ENCODE results near the gene STAC2. TPM values are rescaled to one million over a fixed set of nuclear protein-coding genes. Genes with fewer than 3 reads are reported as not detected.
A peak's percentile ranks its signal among the peaks of the same experiment; 100 is the strongest.

STAC2 gene
- total RNA-seq, 2 donors from 2014 or later, result 0.12 TPM; not detected in 1

DNA sequence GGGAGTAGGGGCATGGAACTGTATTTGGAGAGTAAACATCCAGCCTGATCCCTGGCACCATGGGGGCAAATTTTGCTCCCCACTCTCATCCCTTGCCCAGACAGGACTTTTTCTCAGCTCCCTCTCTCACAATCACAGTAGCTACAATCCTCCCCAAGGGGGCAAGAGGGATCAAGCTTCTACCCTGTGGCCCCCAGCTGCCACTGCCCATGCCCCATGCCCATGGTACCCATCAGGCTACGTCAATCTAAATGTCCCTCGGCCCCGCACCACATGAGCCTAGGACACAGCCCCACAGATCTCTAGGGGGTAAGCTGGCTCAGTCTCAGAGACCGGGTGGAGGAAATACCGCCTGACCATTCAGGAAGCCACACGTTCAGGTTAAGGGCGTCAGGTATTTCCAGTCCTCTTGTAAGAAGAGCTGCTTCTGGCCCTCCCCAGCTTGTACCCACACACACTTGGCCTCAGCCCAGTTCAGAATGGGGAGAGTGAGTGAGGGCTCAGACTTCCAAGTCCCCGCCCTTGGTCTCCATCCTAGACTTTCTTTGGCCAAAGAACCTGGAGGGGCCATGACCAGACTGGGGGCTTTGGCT, 30.1 kb downstream of the STAC2 start:
- Mint-ChIP-seq H3K36me3 (no peaks in the 10 kb centered on the region), H3K9me3 (no peaks in the 10 kb centered on the region), H3K27me3 (no peaks in the 10 kb centered on the region), H3K4me1 (ENCODE audit: low read depth in 2 of 2) (peaks cover 16 to 30% of the 10 kb centered on the region in 2 donors), H3K4me3 (peak overlapping the region; percentile 94), H3K27ac (peak overlapping the region in 1 of 2 donors; percentile 28)
- DNase-seq (ENCODE audit: low spot score), result no peak
- ATAC-seq, result no peak

DNA sequence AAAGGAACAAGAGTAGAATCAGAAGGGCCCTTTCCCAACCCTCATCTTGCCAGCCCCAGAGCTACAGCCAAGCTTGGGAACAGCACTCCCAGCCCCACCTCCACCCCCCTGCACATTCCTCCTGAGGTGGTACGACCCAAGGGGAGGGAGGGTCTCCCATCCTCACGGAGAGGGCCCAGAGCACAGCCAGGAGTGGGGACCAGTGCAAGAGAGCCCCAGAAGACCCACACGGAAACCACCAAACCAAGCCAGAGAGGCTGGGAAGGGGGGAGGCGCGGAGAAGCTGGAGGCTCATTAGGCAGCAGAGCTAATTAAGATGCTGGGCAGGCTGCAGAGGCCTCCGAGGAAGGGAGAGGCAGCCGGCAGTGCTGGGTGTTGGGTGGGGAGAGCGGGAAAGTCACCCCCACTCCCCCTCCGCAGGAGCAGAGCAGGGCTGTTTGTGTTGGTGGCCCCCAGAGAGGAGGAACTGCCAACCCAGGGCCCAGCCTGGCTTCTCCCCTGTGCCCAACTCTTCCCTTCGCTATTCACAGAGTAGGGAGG, 30.7 kb downstream of the STAC2 start:
- Mint-ChIP-seq H3K27ac (no peak overlapping the region), H3K4me3 (peak overlapping the region; percentile 20), H3K36me3 (no peaks in the 10 kb centered on the region), H3K27me3 (no peaks in the 10 kb centered on the region), H3K4me1 (ENCODE audit: low read depth in 2 of 2) (peaks cover 13 to 27% of the 10 kb centered on the region in 2 donors), H3K9me3 (no peaks in the 10 kb centered on the region)
- ATAC-seq (no peak), DNase-seq (ENCODE audit: low spot score) (no peak)

DNA sequence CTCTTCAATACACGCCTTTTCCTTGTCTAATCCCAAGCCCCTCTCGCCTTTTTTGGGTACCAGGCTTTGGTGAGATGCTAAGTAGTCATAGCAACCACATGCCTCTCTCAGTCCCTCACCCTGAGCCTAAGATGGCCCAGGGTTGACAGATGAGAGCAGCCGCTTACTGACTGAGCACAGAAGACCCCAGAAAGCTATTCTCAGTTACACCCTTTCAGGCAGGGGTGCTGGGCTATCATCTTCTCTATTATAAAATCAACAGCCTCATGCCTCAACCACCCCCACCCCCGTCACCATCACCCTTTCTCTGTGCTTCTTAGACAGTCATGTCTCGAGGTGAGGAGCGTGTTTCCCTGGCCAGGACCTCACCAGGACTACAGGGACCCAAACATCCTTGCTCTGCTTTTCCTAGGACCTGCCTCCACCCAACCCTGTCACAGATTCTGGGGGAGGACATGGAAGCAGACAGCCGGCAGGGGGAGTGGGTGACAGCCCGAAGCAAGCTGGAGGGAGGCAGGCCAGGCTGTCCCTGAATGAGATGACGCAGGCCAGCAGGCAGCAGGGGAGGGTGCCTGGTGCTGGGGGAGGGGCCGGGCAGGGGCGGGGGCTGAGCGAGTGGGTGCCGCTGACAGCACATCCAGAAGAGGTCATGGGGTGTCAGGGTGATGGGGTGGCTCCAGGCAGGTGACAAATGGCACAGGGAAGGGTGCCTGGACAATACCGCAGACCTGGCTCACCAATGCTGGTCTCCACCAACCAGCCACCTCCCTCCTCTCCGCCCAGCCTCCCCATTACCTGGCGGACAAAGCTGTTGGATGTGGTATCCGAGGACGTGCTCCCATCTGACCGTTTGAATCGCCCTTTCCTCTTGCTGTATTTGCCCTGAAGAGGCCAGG, 31.4 kb downstream of the STAC2 start:
- Mint-ChIP-seq H3K36me3 (no peaks in the 10 kb centered on the region), H3K27ac (no peak overlapping the region), H3K9me3 (no peaks in the 10 kb centered on the region), H3K4me1 (ENCODE audit: low read depth in 2 of 2) (peaks cover 6 to 19% of the 10 kb centered on the region in 2 donors), H3K27me3 (no peaks in the 10 kb centered on the region), H3K4me3 (peak overlapping the region; percentile 20)
- ATAC-seq (no peak), DNase-seq (ENCODE audit: low spot score) (no peak)

- H3K4me1 Mint-ChIP-seq (ENCODE audit: low read depth in 2 of 2), result peaks cover 5 to 16% of the 10 kb centered on the region in 2 donors
- no peak for DNase-seq (ENCODE audit: low spot score)
- no peak overlapping the region for H3K4me3 Mint-ChIP-seq
- no peaks in the 10 kb centered on the region for H3K27me3 Mint-ChIP-seq
- H3K36me3 Mint-ChIP-seq, result no peaks in the 10 kb centered on the region
- ATAC-seq, result no peak
- no peak overlapping the region for H3K27ac Mint-ChIP-seq
- no peaks in the 10 kb centered on the region for H3K9me3 Mint-ChIP-seq
Observed at GRCh38 chr17:39193346-39193745, 32.4 kb downstream of the STAC2 start.

- H3K27me3 Mint-ChIP-seq, result no peaks in the 10 kb centered on the region
- H3K4me1 Mint-ChIP-seq (ENCODE audit: low read depth in 2 of 2), result peaks cover 5 to 16% of the 10 kb centered on the region in 2 donors
- DNase-seq (ENCODE audit: low spot score) (no peak), ATAC-seq (no peak)
- no peaks in the 10 kb centered on the region for H3K9me3 Mint-ChIP-seq
- no peak overlapping the region for H3K4me3 Mint-ChIP-seq
- H3K36me3 Mint-ChIP-seq, result no peaks in the 10 kb centered on the region
- no peak overlapping the region for H3K27ac Mint-ChIP-seq
Observed at GRCh38 chr17:39192901-39193300, 32.8 kb downstream of the STAC2 start.

DNA sequence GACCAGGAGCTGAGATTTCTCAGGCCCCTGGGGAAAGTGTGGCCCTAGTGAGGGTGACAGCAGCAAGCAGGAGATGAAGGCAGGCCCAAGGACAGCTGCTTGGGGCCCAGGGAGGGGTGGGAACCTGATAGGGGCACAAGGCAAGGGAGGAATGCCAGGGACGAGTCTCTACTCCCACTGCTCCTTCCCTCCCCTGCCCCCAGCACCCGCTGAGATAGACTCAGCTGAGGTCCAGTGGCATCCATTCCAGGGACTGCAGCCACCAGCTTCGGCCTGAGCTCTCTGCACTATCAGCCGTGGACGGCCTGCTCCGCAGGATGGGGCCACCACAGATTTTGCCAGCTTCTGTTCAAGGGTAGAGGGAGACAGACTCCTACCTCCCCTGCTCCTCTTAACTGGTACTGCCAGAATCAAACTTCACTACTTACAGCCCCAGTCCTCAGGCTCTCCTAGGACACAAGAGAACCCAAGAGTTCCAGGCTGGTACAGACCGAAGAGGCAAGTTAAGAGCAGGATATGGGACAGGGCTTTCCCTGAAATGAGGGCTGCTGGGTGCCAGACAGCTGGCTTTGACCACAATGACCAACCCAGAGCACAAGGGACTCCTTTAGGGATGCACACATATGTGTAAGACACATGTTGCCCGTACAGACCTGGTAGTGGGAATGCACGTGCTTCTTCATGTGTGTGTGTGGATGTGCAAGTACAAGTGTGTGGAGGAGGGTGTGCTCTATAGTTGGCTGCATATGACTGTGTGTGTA, 33.8 kb downstream of the STAC2 start:
- ATAC-seq, result peak in 1 of 2 donors; percentile 2
- Mint-ChIP-seq H3K4me1 (ENCODE audit: low read depth in 2 of 2) (peaks cover 5 to 16% of the 10 kb centered on the region in 2 donors), H3K27me3 (no peaks in the 10 kb centered on the region), H3K36me3 (no peaks in the 10 kb centered on the region), H3K9me3 (no peaks in the 10 kb centered on the region), H3K4me3 (no peak overlapping the region), H3K27ac (no peak overlapping the region)
- no peak for DNase-seq (ENCODE audit: low spot score)

GRCh38 chr17:39187152-39187830, 38.5 kb downstream of the STAC2 start:
- DNase-seq (ENCODE audit: low spot score) (no peak), ATAC-seq (no peak)
- no peak overlapping the region for H3K27ac Mint-ChIP-seq
- H3K9me3 Mint-ChIP-seq, result no peaks in the 10 kb centered on the region
- H3K4me3 Mint-ChIP-seq, result no peak overlapping the region
- H3K4me1 Mint-ChIP-seq (ENCODE audit: low read depth in 2 of 2), result peaks cover 2% of the 10 kb centered on the region in 2 donors
- H3K27me3 Mint-ChIP-seq, result no peaks in the 10 kb centered on the region
- H3K36me3 Mint-ChIP-seq, result peaks cover 9% of the 10 kb centered on the region

- Mint-ChIP-seq H3K4me1 (ENCODE audit: low read depth in 2 of 2) (no peaks in the 10 kb centered on the region), H3K36me3 (peaks cover 9% of the 10 kb centered on the region), H3K27ac (no peak overlapping the region), H3K4me3 (no peak overlapping the region), H3K9me3 (no peaks in the 10 kb centered on the region), H3K27me3 (no peaks in the 10 kb centered on the region)
- no peak for DNase-seq (ENCODE audit: low spot score)
- ATAC-seq, result peak in 1 of 2 donors; percentile 32
Observed at GRCh38 chr17:39186481-39187002, 39.2 kb downstream of the STAC2 start.

- Mint-ChIP-seq H3K27me3 (no peaks in the 10 kb centered on the region), H3K27ac (no peak overlapping the region), H3K4me3 (no peak overlapping the region), H3K36me3 (peaks cover 9% of the 10 kb centered on the region), H3K4me1 (ENCODE audit: low read depth in 2 of 2) (no peaks in the 10 kb centered on the region), H3K9me3 (no peaks in the 10 kb centered on the region)
- ATAC-seq (no peak), DNase-seq (ENCODE audit: low spot score) (no peak)
Observed at GRCh38 chr17:39183720-39184119, 42.0 kb downstream of the STAC2 start.

- ATAC-seq, result no peak
- Mint-ChIP-seq H3K9me3 (no peaks in the 10 kb centered on the region), H3K27ac (no peak overlapping the region), H3K4me3 (no peak overlapping the region), H3K36me3 (peaks cover 9% of the 10 kb centered on the region), H3K4me1 (ENCODE audit: low read depth in 2 of 2) (no peaks in the 10 kb centered on the region), H3K27me3 (no peaks in the 10 kb centered on the region)
- no peak for DNase-seq (ENCODE audit: low spot score)
Observed at GRCh38 chr17:39183045-39183444, 42.7 kb downstream of the STAC2 start.

- no peak for DNase-seq (ENCODE audit: low spot score)
- no peak for ATAC-seq
- peaks cover 9% of the 10 kb centered on the region for H3K36me3 Mint-ChIP-seq
- H3K4me3 Mint-ChIP-seq, result no peak overlapping the region
- H3K9me3 Mint-ChIP-seq, result no peaks in the 10 kb centered on the region
- H3K27ac Mint-ChIP-seq, result no peak overlapping the region
- no peaks in the 10 kb centered on the region for H3K4me1 Mint-ChIP-seq (ENCODE audit: low read depth in 2 of 2)
- H3K27me3 Mint-ChIP-seq, result no peaks in the 10 kb centered on the region
Observed at GRCh38 chr17:39181303-39181702, 44.4 kb downstream of the STAC2 start.

GRCh38 chr17:39178536-39178935, 47.2 kb downstream of the STAC2 start:
- H3K36me3 Mint-ChIP-seq, result peaks cover 8% of the 10 kb centered on the region
- DNase-seq (ENCODE audit: low spot score), result no peak

GRCh38 chr17:39177256-39177655, 48.5 kb downstream of the STAC2 start:
- Mint-ChIP-seq H3K36me3 (no peaks in the 10 kb centered on the region), H3K4me3 (no peak overlapping the region), H3K27ac (no peak overlapping the region), H3K9me3 (no peaks in the 10 kb centered on the region), H3K27me3 (no peaks in the 10 kb centered on the region), H3K4me1 (ENCODE audit: low read depth in 2 of 2) (peaks cover 0 to under 1% of the 10 kb centered on the region in 2 donors)
- ATAC-seq (peak in 1 of 2 donors; percentile 19), DNase-seq (ENCODE audit: low spot score) (no peak)

More at GRCh38 chr17:39178536-39178935, 47.2 kb downstream of the STAC2 start:
- no peak overlapping the region for H3K4me3 Mint-ChIP-seq
- ATAC-seq, result no peak
- H3K4me1 Mint-ChIP-seq (ENCODE audit: low read depth in 2 of 2), result no peaks in the 10 kb centered on the region
- H3K9me3 Mint-ChIP-seq, result no peaks in the 10 kb centered on the region
- H3K27me3 Mint-ChIP-seq, result no peaks in the 10 kb centered on the region
- no peak overlapping the region for H3K27ac Mint-ChIP-seq

All from natural killer cell treated with Interleukin-12 subunit alpha and Interleukin-12 subunit beta and Interleukin-15 and Interleukin-18, amount 100 ng/mL, for 72 hours (primary cell).